Measurements from ENCODE around the gene MMS19.

The MMS19 gene

DNA sequence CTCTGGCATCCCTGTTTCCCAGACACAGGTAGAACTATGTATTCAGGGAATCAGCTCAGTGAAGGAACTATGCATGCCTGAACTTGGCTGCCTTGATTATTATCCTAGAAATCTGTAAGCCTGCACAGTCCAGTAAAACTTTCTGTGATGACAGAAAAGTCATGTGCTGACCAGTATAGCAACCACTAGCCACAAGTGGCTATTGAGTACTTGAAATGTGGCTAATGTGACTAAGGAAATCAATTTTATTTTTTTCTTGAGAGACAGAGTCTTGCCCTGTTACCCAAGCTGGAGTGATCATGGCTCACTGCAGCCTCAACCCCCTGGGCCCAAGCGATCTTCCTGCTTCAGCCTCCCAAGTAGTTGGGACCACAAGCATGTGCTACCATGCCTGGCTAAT is 55.9 kb downstream of the MMS19 start:
- no peak overlapping the region for H3K4me2 ChIP-seq (ENCODE audit: low read depth, low read length, poor library complexity, severe bottlenecking)
- no peaks in the 10 kb centered on the region for H3F3A ChIP-seq (ENCODE audit: insufficient read depth)
- peaks cover 28% of the 10 kb centered on the region for H3K79me2 ChIP-seq (ENCODE audit: insufficient read depth, low read length)
- H2AFZ ChIP-seq (ENCODE audit: low read depth, low read length, severe bottlenecking): no peak overlapping the region
- TF ChIP-seq EZH2phosphoT487 (conservative IDR thresholded peaks at IDR 0.05; ENCODE audit: low read length): no peak
- TF ChIP-seq CTCF (IDR thresholded peaks at IDR 0.05; ENCODE audit: insufficient read depth, low read length, poor library complexity, severe bottlenecking): no peak
- no peak overlapping the region for H3K27ac ChIP-seq (ENCODE audit: low read depth, low read length)
- no peak overlapping the region for H3K4me3 ChIP-seq (ENCODE audit: insufficient read depth, low read length, poor library complexity, severe bottlenecking)
- no peaks in the 10 kb centered on the region for H3K9me2 ChIP-seq (replicated peaks; ENCODE audit: insufficient read depth, low read length)
- no peaks in the 10 kb centered on the region for H3K9me3 ChIP-seq (ENCODE audit: insufficient read depth, low read length)
- no peaks in the 10 kb centered on the region; the same call in 1 of the 2 replicates for H4K20me1 ChIP-seq (ENCODE audit: low read depth, low read length)
- no peak overlapping the region for H3K9ac ChIP-seq (ENCODE audit: low read length)
- H3K27me3 ChIP-seq (ENCODE audit: low read length): no peaks in the 10 kb centered on the region
- no peaks in the 10 kb centered on the region for H3K36me3 ChIP-seq (ENCODE audit: low read length)

DNA sequence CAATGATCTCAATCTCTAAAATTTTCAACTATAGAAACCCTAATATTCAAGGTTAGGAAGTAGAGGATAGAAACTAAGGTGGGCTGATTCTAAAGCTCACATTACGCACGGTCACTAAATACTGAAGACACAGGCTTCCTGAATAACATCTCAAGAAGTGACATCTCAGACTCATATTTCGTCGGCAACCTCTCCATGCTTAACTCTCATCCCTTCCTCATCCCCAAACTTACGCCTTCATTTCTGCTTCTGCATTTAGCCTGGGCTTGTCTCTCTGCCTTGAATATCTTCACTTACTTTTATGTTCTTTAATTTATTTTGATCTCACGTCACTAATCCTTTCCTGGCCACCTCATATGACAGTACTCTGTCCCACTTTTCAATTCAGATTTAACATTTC is 63.0 kb downstream of the MMS19 start:
- H3K27ac ChIP-seq (ENCODE audit: low read depth, low read length): no peak overlapping the region
- no peaks in the 10 kb centered on the region for H3K9me2 ChIP-seq (replicated peaks; ENCODE audit: insufficient read depth, low read length)
- 0 out of 2 replicates have a peak, but pooled peaks cover under 1% of the 10 kb centered on the region for H3K79me2 ChIP-seq (ENCODE audit: insufficient read depth, low read length)
- H3K36me3 ChIP-seq (ENCODE audit: low read length): peaks cover 16% of the 10 kb centered on the region; the same call in 1 of the 2 replicates
- no peaks in the 10 kb centered on the region for H3K9me3 ChIP-seq (ENCODE audit: insufficient read depth, low read length)
- TF ChIP-seq CTCF (IDR thresholded peaks at IDR 0.05; ENCODE audit: insufficient read depth, low read length, poor library complexity, severe bottlenecking) (no peak), EZH2phosphoT487 (conservative IDR thresholded peaks at IDR 0.05; ENCODE audit: low read length) (no peak)
- peaks cover 35% of the 10 kb centered on the region for H3F3A ChIP-seq (ENCODE audit: insufficient read depth)
- no peak overlapping the region for H2AFZ ChIP-seq (ENCODE audit: low read depth, low read length, severe bottlenecking)
- no peaks in the 10 kb centered on the region for H4K20me1 ChIP-seq (ENCODE audit: low read depth, low read length)
- H3K9ac ChIP-seq (ENCODE audit: low read length): no peak overlapping the region
- no peaks in the 10 kb centered on the region for H3K27me3 ChIP-seq (ENCODE audit: low read length)
- no peak overlapping the region for H3K4me2 ChIP-seq (ENCODE audit: low read depth, low read length, poor library complexity, severe bottlenecking)
- no peak overlapping the region for H3K4me3 ChIP-seq (ENCODE audit: insufficient read depth, low read length, poor library complexity, severe bottlenecking)

DNA sequence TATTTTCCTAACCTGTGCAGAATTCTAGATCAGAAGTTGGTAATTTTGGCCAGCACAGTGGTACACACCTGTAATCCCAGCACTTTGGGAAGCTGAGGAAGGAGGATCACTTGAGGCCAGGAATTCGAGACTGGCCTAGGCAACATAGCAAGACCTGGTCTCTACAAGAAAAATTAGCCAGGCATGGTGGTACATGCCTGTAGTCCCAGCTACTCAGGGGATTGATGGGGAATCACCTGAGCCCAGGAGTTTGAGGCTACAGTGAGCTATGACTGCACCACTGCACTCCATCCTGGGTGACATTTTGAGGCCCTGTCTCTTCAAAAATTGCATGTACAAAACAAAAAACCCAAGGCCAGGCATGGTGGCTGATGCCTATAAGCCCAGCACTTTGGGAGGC is 63.7 kb downstream of the MMS19 start:
- Histone ChIP-seq H3K27me3 (ENCODE audit: low read length) (no peaks in the 10 kb centered on the region), H3K4me3 (ENCODE audit: insufficient read depth, low read length, poor library complexity, severe bottlenecking) (no peak overlapping the region), H3K9me3 (ENCODE audit: insufficient read depth, low read length) (no peaks in the 10 kb centered on the region), H4K20me1 (ENCODE audit: low read depth, low read length) (no peaks in the 10 kb centered on the region), H3K36me3 (ENCODE audit: low read length) (peaks cover 17% of the 10 kb centered on the region; the same call in 1 of the 2 replicates), H3K79me2 (ENCODE audit: insufficient read depth, low read length) (peaks cover 7% of the 10 kb centered on the region), H2AFZ (ENCODE audit: low read depth, low read length, severe bottlenecking) (no peak overlapping the region), H3F3A (ENCODE audit: insufficient read depth) (peaks cover 35% of the 10 kb centered on the region), H3K27ac (ENCODE audit: low read depth, low read length) (no peak overlapping the region), H3K9me2 (replicated peaks; ENCODE audit: insufficient read depth, low read length) (no peaks in the 10 kb centered on the region), H3K4me2 (ENCODE audit: low read depth, low read length, poor library complexity, severe bottlenecking) (no peak overlapping the region), H3K9ac (ENCODE audit: low read length) (no peak overlapping the region)
- no peak for TF ChIP-seq EZH2phosphoT487 (conservative IDR thresholded peaks at IDR 0.05; ENCODE audit: low read length)
- TF ChIP-seq CTCF (IDR thresholded peaks at IDR 0.05; ENCODE audit: insufficient read depth, low read length, poor library complexity, severe bottlenecking): no peak

Measured in SU-DHL-6 (cell line).